ENCODE data around the gene S1PR4. TPM values are rescaled to one million over a fixed set of nuclear protein-coding genes. Genes with fewer than 3 reads are reported as not detected.

Gene S1PR4
- total and polyA plus RNA-seq, 2 of the 8 experiments (the other 6 are each of a cell fraction or from before 2014, with no cell fraction given), result not detected

GRCh38 chr19:3132971-3133792 is 45.4 kb upstream of the S1PR4 start:
- Histone ChIP-seq H3K4me3 (ENCODE audit: extremely low read depth in 1 of 4, insufficient read depth in 2 of 4, low read depth in 3 of 4, low read length in 4 of 4) (no peak overlapping the region), H3K27ac (ENCODE audit: low read depth, low read length) (no peak overlapping the region), H4K5ac (ENCODE audit: insufficient read length, low read depth, low read length) (no peak overlapping the region), H3K56ac (replicated peaks; ENCODE audit: insufficient read length, low read depth, low read length) (no peak overlapping the region), H2BK12ac (ENCODE audit: low read depth, low read length) (peak overlapping the region; percentile 27; the same call in 1 of the 2 replicates), H2BK120ac (replicated peaks; ENCODE audit: low read depth, low read length) (no peak overlapping the region), H4K20me1 (replicated peaks in 1 of 2; ENCODE audit: control insufficient read depth in 1 of 2, insufficient read depth in 2 of 2, low read length in 2 of 2) (no peaks in the 10 kb centered on the region), H3K9me3 (ENCODE audit: insufficient read depth in 2 of 2, low read depth in 1 of 2, low read length in 1 of 2) (no peaks in the 10 kb centered on the region), H2BK15ac (ENCODE audit: low read length) (no peak overlapping the region), H3K23me2 (ENCODE audit: low read depth, low read length) (no peaks in the 10 kb centered on the region), H3K79me1 (ENCODE audit: low read depth, low read length) (no peaks in the 10 kb centered on the region), H4K91ac (replicated peaks; ENCODE audit: insufficient read length, low read length) (no peak overlapping the region), H3K36me3 (ENCODE audit: control insufficient read depth in 2 of 4, insufficient read depth in 4 of 4, low read length in 3 of 4) (no peaks in the 10 kb centered on the region), H4K8ac (ENCODE audit: extremely low read depth, insufficient read depth, low read length) (no peak overlapping the region), H3K23ac (ENCODE audit: insufficient read length) (no peak overlapping the region), H3K14ac (ENCODE audit: insufficient read length) (no peak overlapping the region), H3K4me1 (replicated peaks in 1 of 4; ENCODE audit: control insufficient read depth in 3 of 4, insufficient read depth in 4 of 4, low read length in 3 of 4) (peaks cover 0 to 4% (median 0%) of the 10 kb centered on the region in 4 experiments; a peak in 1 of 7 replicates), H3K4ac (replicated peaks; ENCODE audit: insufficient read length, low read depth, low read length) (no peak overlapping the region), H2BK5ac (ENCODE audit: low read depth, low read length) (no peak overlapping the region), H2AFZ (ENCODE audit: low read length) (no peak overlapping the region), H3K18ac (ENCODE audit: extremely low read depth, low read length) (no peak overlapping the region; the same call in 1 of the 2 replicates), H3K79me2 (ENCODE audit: control insufficient read depth in 1 of 2, insufficient read depth in 2 of 2, low read length in 2 of 2) (no peaks in the 10 kb centered on the region), H2AK5ac (ENCODE audit: low read depth, low read length) (no peak overlapping the region; the same call in 1 of the 2 replicates), H3K27me3 (replicated peaks in 1 of 4; ENCODE audit: control insufficient read depth in 3 of 4, extremely low read depth in 1 of 4, insufficient read depth in 3 of 4, low read length in 3 of 4) (no peaks in the 10 kb centered on the region), H3K4me2 (ENCODE audit: insufficient read depth in 1 of 2, low read depth in 2 of 2, low read length in 2 of 2) (no peak overlapping the region), H3K9ac (replicated peaks in 1 of 4; ENCODE audit: extremely low read depth in 1 of 4, low read depth in 3 of 4, low read length in 3 of 4) (no peak overlapping the region), H2BK20ac (ENCODE audit: low read length) (no peak overlapping the region)
- FAIRE-seq (no peak), DNase-seq (ENCODE audit: low read depth in 1 of 2, low spot score in 2 of 2) (no peak)
- 75% methylated on average over 22 of the region's 24 CpGs; no CpG with 5 or more reads in 1 of the 2 experiments for WGBS, 2 experiments (ENCODE audit: extremely low coverage in 1 of 2, insufficient coverage in 1 of 2, insufficient read length in 1 of 2, insufficient replicate concordance in 2 of 2, low coverage in 1 of 2, low lambda C conversion rate in 2 of 2, missing lambda C conversion rate in 1 of 2)
- CTCF ChIA-PET (ENCODE audit: partially characterized antibody), result interaction anchor here (0.6 to 10.8 kb wide), 5 partner anchors 9 to 167 kb away, joined by 3 to 166 read pairs (median 3); no protein-coding TSS in a partner anchor
- POLR2A ChIA-PET (ENCODE audit: partially characterized antibody), result no interaction called here
- TF ChIP-seq SUZ12 (IDR thresholded peaks at IDR 0.05; ENCODE audit: low read length), result no peak
- no peak for TF ChIP-seq SRF (IDR thresholded peaks at IDR 0.05; ENCODE audit: low read depth, low read length)
- TF ChIP-seq, protein P1, sequence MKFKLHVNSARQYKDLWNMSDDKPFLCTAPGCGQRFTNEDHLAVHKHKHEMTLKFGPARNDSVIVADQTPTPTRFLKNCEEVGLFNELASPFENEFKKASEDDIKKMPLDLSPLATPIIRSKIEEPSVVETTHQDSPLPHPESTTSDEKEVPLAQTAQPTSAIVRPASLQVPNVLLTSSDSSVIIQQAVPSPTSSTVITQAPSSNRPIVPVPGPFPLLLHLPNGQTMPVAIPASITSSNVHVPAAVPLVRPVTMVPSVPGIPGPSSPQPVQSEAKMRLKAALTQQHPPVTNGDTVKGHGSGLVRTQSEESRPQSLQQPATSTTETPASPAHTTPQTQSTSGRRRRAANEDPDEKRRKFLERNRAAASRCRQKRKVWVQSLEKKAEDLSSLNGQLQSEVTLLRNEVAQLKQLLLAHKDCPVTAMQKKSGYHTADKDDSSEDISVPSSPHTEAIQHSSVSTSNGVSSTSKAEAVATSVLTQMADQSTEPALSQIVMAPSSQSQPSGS (IDR thresholded peaks at IDR 0.05; ENCODE audit: low read length), result no peak
- TF ChIP-seq MAX (IDR thresholded peaks at IDR 0.05), result no peak
- TF ChIP-seq TEAD4 (IDR thresholded peaks at IDR 0.05; ENCODE audit: low read depth, low read length), result no peak
